Measurements from ENCODE around the gene SMIM7.

Gene SMIM7

DNA sequence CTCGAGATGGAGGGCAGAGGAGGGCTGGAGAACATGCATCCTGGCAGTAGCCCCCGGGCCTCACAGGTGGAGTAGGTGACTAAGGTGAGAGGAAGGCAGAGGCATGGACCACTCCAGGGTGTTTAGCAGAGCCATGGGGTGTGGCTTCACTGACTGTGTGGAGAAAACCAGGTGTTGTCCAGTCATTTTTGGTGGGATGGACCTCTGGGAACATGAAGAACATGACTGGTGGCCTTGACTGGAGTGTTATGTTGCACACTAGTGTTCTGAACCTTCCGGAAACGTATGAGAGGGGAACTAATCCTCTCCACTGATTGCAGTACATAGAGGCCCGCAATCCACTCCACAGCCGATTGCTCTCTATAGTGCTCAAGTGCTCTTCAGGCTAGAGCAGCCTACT is 48.8 kb downstream of the SMIM7 start:
- H3K36me3 ChIP-seq (ENCODE audit: insufficient read depth, low read length) = no peaks in the 10 kb centered on the region
- H3K27ac ChIP-seq = no peak overlapping the region
- TF ChIP-seq EZH2 (IDR thresholded peaks at IDR 0.05) (no peak), FOXP2 (optimal IDR thresholded peaks at IDR 0.05; ENCODE audit: control extremely low read depth, extremely low read length, insufficient read depth) (no peak), POLR2AphosphoS5 (IDR thresholded peaks at IDR 0.05; ENCODE audit: borderline replicate concordance, low read depth, low read length) (no peak)
- no peak overlapping the region for H3K9ac ChIP-seq (ENCODE audit: insufficient read length)
- no peak overlapping the region for H3K4me3 ChIP-seq
- H3K9me3 ChIP-seq (ENCODE audit: low read depth, low read length) = no peaks in the 10 kb centered on the region
- DNase-seq (ENCODE audit: low read depth, low spot score) = no peak

DNA sequence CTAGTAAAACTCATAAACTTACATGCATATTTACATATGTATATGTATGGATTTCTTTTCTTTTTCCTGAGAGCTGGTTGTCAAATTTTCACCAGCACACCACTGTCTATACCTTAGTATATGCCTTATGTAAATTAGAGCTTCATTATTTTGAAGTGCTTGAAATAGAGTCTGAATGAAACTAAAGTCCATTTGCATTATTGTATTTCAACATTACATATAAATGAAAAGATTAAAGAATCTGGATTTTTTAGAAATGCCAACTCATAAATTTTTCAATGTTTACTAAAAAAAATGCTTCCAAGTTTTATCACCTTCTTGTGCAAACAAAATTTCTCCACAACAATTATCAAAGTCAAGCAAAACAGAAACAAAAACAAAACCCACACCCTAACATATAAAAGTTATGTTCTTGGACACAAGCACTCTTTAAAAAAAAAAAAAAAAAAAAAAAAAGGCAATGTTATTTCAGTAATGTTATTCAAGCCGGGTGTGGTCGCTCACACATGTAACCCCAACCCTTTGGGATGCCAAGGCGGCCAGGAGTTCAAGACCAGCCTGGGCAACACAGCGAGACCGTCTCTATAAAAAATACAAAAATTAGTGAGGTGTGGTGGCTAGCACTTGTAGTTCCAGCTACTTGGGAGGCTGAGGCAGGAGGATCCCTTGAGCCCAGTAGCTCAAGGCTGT is 50.3 kb downstream of the SMIM7 start:
- DNase-seq (ENCODE audit: low read depth, low spot score) = no peak
- TF ChIP-seq FOXP2 (optimal IDR thresholded peaks at IDR 0.05; ENCODE audit: control extremely low read depth, extremely low read length, insufficient read depth) (no peak), EZH2 (IDR thresholded peaks at IDR 0.05) (no peak), POLR2AphosphoS5 (IDR thresholded peaks at IDR 0.05; ENCODE audit: borderline replicate concordance, low read depth, low read length) (no peak)
- Histone ChIP-seq H3K9me3 (ENCODE audit: low read depth, low read length) (no peaks in the 10 kb centered on the region), H3K9ac (ENCODE audit: insufficient read length) (no peak overlapping the region), H3K36me3 (ENCODE audit: insufficient read depth, low read length) (no peaks in the 10 kb centered on the region), H3K27ac (no peak overlapping the region), H3K4me3 (no peak overlapping the region)

DNA sequence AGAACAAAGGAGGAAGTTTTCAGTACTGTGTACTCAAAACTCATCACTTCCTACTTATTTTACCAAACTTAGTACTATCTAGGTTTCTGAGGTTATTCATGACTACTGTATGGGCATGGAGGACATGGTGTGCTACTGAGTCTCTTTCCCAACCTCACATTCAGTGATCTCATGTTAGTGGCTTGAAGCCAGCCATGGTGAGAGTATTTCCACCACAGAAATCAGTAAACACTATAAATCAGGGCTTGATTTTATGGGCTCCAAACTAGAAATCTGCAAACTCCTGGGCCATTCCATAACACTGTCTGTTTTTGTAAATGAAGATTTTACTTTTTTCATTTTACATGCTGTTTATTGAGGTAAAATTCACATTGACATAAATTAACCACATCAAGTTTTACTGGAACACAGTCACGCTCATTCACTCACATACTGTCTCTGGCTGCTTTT is 51.6 kb downstream of the SMIM7 start:
- no peak for DNase-seq (ENCODE audit: low read depth, low spot score)
- Histone ChIP-seq H3K36me3 (ENCODE audit: insufficient read depth, low read length) (no peaks in the 10 kb centered on the region), H3K4me3 (no peak overlapping the region), H3K9me3 (ENCODE audit: low read depth, low read length) (no peaks in the 10 kb centered on the region), H3K27ac (peak overlapping the region; percentile 74; the same call in 1 of the 2 replicates), H3K9ac (ENCODE audit: insufficient read length) (no peak overlapping the region)
- TF ChIP-seq POLR2AphosphoS5 (IDR thresholded peaks at IDR 0.05; ENCODE audit: borderline replicate concordance, low read depth, low read length) (no peak), EZH2 (IDR thresholded peaks at IDR 0.05) (no peak), FOXP2 (optimal IDR thresholded peaks at IDR 0.05; ENCODE audit: control extremely low read depth, extremely low read length, insufficient read depth) (no peak)

DNA sequence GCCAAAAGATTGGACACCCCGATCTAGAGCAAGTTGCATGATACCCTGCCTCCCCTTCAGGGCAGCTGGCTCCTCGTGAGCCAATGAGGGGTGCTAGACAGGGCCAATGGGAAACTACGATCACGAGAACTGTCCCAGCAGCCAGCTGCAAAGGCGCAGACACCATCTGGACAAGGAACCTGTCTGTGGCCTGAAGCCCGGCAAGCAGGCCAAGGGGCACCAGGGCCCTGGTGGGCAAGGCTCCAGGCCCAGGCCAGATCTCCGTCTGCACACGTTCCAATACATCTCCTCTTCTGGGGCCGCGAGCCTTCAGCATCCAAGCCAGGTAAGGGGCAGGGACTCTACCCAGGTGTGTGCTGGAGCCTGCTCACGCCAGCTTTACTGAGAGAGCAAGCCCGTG is 52.1 kb downstream of the SMIM7 start:
- H3K27ac ChIP-seq = no peak overlapping the region
- H3K4me3 ChIP-seq = no peak overlapping the region

DNA sequence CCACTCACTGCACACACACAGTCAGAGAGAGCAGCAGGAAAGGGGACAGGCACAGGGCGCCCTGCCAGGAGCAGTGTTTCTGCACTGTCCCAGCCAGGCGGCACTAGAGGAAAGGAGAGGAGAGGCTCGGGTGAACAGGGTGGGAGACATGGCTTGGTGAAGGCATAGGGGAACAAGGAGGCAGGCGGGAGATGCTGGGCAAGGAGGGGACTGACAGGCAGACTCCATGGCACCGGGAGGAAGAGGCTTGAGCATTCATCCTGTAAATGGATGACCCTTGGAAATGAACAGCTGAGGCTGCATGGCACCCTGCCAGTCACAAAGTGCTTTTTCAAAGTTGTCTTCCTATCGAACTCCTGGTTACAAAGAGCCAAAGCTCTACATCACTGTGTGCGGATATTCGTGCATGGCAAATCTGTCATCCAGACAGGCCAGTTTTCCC is 54.4 kb downstream of the SMIM7 start:
- Histone ChIP-seq H3K9me3 (ENCODE audit: low read depth, low read length) (no peaks in the 10 kb centered on the region), H3K4me3 (no peak overlapping the region), H3K36me3 (ENCODE audit: insufficient read depth, low read length) (no peaks in the 10 kb centered on the region), H3K27ac (no peak overlapping the region), H3K9ac (ENCODE audit: insufficient read length) (no peak overlapping the region)
- TF ChIP-seq FOXP2 (optimal IDR thresholded peaks at IDR 0.05; ENCODE audit: control extremely low read depth, extremely low read length, insufficient read depth) = no peak
- TF ChIP-seq POLR2AphosphoS5 (IDR thresholded peaks at IDR 0.05; ENCODE audit: borderline replicate concordance, low read depth, low read length) = no peak
- no peak for TF ChIP-seq EZH2 (IDR thresholded peaks at IDR 0.05)
- no peak for DNase-seq (ENCODE audit: low read depth, low spot score)

More for the DNA sequence above, 52.1 kb downstream of the SMIM7 start:
- no peaks in the 10 kb centered on the region for H3K36me3 ChIP-seq (ENCODE audit: insufficient read depth, low read length)
- no peaks in the 10 kb centered on the region for H3K9me3 ChIP-seq (ENCODE audit: low read depth, low read length)
- TF ChIP-seq POLR2AphosphoS5 (IDR thresholded peaks at IDR 0.05; ENCODE audit: borderline replicate concordance, low read depth, low read length) (no peak), EZH2 (IDR thresholded peaks at IDR 0.05) (no peak), FOXP2 (optimal IDR thresholded peaks at IDR 0.05; ENCODE audit: control extremely low read depth, extremely low read length, insufficient read depth) (no peak)
- no peak overlapping the region for H3K9ac ChIP-seq (ENCODE audit: insufficient read length)
- DNase-seq (ENCODE audit: low read depth, low spot score) = no peak

DNA sequence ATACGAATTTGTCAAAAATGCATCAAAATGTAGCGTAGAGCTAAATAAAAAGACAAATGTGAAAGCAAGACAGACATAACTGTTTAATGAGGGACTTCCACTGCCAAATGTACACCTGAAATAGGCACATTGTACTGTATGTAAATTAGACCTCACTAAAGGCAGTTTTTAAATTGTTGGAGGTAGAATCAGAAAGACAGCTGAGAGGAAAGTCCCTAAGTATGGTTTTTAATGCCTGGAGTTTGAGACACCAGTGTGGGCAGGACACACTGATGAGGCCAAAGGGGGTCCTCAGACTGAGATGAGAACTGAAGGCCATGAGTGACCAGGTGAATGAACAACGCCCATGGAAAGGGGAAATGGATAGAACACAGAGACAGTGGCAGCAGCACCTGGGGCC is 54.8 kb downstream of the SMIM7 start:
- no peak for DNase-seq (ENCODE audit: low read depth, low spot score)
- no peak overlapping the region for H3K27ac ChIP-seq
- no peak overlapping the region for H3K9ac ChIP-seq (ENCODE audit: insufficient read length)
- H3K36me3 ChIP-seq (ENCODE audit: insufficient read depth, low read length) = no peaks in the 10 kb centered on the region
- TF ChIP-seq FOXP2 (optimal IDR thresholded peaks at IDR 0.05; ENCODE audit: control extremely low read depth, extremely low read length, insufficient read depth) = no peak
- no peak for TF ChIP-seq POLR2AphosphoS5 (IDR thresholded peaks at IDR 0.05; ENCODE audit: borderline replicate concordance, low read depth, low read length)
- no peak for TF ChIP-seq EZH2 (IDR thresholded peaks at IDR 0.05)
- no peaks in the 10 kb centered on the region for H3K9me3 ChIP-seq (ENCODE audit: low read depth, low read length)
- no peak overlapping the region for H3K4me3 ChIP-seq

DNA sequence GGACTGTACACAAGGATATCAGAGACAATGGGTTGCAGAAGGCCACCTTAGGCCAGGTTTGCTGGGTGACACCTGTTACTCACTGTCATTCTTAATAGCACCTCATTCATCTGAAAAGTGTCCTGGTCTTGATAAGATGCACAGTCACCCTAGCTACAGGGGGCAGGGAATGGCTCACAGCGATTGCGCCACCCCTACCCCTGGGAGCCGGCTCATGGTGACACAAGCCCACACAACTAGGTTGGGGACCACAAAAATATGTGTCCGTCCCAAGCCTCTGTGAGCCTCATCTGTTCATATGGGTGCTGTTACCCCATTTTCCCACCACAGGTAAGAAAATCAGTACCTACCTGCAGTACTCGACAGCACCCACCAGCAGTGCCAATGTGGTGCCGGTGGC is 55.3 kb downstream of the SMIM7 start:
- no peak for DNase-seq (ENCODE audit: low read depth, low spot score)
- TF ChIP-seq FOXP2 (optimal IDR thresholded peaks at IDR 0.05; ENCODE audit: control extremely low read depth, extremely low read length, insufficient read depth) (no peak), EZH2 (IDR thresholded peaks at IDR 0.05) (no peak), POLR2AphosphoS5 (IDR thresholded peaks at IDR 0.05; ENCODE audit: borderline replicate concordance, low read depth, low read length) (no peak)
- Histone ChIP-seq H3K4me3 (no peak overlapping the region), H3K36me3 (ENCODE audit: insufficient read depth, low read length) (no peaks in the 10 kb centered on the region), H3K9me3 (ENCODE audit: low read depth, low read length) (no peaks in the 10 kb centered on the region), H3K27ac (no peak overlapping the region), H3K9ac (ENCODE audit: insufficient read length) (no peak overlapping the region)

DNA sequence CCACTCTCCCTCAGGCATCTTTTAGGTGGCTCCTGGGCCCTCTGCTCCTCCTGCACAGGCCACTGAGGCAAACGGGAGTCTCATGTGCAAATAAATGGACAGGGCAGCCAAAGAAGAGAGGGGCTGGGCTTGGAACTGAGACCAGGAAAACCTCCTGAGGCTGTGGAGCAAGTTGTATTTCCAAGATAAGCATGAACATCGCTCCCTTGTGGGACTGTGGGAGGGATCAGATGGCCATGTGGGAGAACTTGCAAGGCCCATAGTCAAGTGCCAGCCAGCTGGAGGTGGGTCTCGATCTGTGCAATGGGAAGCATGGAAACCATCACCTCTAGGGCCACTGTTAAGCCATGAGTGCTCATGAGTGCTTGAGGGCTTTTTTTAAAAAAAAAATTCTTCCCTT is 56.9 kb downstream of the SMIM7 start:
- no peak overlapping the region for H3K27ac ChIP-seq
- no peak for DNase-seq (ENCODE audit: low read depth, low spot score)
- H3K9ac ChIP-seq (ENCODE audit: insufficient read length) = no peak overlapping the region
- no peaks in the 10 kb centered on the region for H3K9me3 ChIP-seq (ENCODE audit: low read depth, low read length)
- H3K36me3 ChIP-seq (ENCODE audit: insufficient read depth, low read length) = no peaks in the 10 kb centered on the region
- H3K4me3 ChIP-seq = no peak overlapping the region
- no peak for TF ChIP-seq EZH2 (IDR thresholded peaks at IDR 0.05)
- no peak for TF ChIP-seq POLR2AphosphoS5 (IDR thresholded peaks at IDR 0.05; ENCODE audit: borderline replicate concordance, low read depth, low read length)
- no peak for TF ChIP-seq FOXP2 (optimal IDR thresholded peaks at IDR 0.05; ENCODE audit: control extremely low read depth, extremely low read length, insufficient read depth)

All from SK-N-MC (cell line).